WTC11 (cell line): ENCODE results near the gene PHB1. TPM values are rescaled to one million over a fixed set of nuclear protein-coding genes. Genes with fewer than 3 reads are reported as not detected.

Experiments used
- CTCF ChIP-seq: fragments of 200-600 bp; IDR thresholded peaks from 2 replicates; pipeline ENCODE4 v1.8.0; 2022; ENCODE audit warnings: antibody characterized with exemption
- MXD4 ChIP-seq: fragments of 250-450 bp; sonication (Bioruptor Pico); IDR thresholded peaks from 2 replicates; pipeline ENCODE4 v1.8.0; 2021; ENCODE audit warnings: mild to moderate bottlenecking, moderate library complexity, borderline replicate concordance
- ZNF532 ChIP-seq: fragments of 250-450 bp; sonication (Bioruptor Pico); IDR thresholded peaks from 2 replicates; pipeline ENCODE4 v1.9.0; 2021; ENCODE audit warnings: mild to moderate bottlenecking, borderline replicate concordance
- total RNA-seq: library from RNA; stranded (reverse); gene quantifications from 3 replicates; pipeline ENCODE4 v1.2.3, GENCODE V29; 2021

The PHB1 gene
- total RNA-seq, 1 experiment from 2014 or later: 375 TPM

- TF ChIP-seq CTCF (no peak), ZNF532 (no peak), MXD4 (CRISPR knock-in tag) (no peak)
Observed at GRCh38 chr17:49356320-49356719, 58.4 kb downstream of the PHB1 start (continued).

Other genes starting within 250 kb of the PHB1 start
- gene GNGT2, start 204.3 kb downstream of the PHB1 start, total RNA-seq: 0.34 to 0.70 TPM (median 0.50 TPM) in 3 replicates
- gene ABI3, start 204.2 kb downstream of the PHB1 start, total RNA-seq: 1.2 to 1.6 TPM (median 1.5 TPM) in 3 replicates
- 0.81 to 1.1 TPM (median 0.85 TPM) in 3 replicates for gene PHOSPHO1, start 184.1 kb downstream of the PHB1 start, total RNA-seq
- 40.8 to 46.0 TPM (median 44.2 TPM) in 3 replicates for gene ZNF652, start 52.6 kb downstream of the PHB1 start, total RNA-seq
- gene NGFR, start 80.4 kb upstream of the PHB1 start, total RNA-seq: 11.3 to 12.4 TPM (median 12.1 TPM) in 3 replicates
- gene NXPH3, start 161.0 kb upstream of the PHB1 start, total RNA-seq: 2.3 to 3.4 TPM (median 2.4 TPM) in 3 replicates